NCI-H82 (cell line): ENCODE measurements around the gene POLA2.

Source experiments
- DNase-seq: peaks from one replicate; lab custom pipeline; 2025; lab: John Stamatoyannopoulos, UW

The POLA2 gene

DNA sequence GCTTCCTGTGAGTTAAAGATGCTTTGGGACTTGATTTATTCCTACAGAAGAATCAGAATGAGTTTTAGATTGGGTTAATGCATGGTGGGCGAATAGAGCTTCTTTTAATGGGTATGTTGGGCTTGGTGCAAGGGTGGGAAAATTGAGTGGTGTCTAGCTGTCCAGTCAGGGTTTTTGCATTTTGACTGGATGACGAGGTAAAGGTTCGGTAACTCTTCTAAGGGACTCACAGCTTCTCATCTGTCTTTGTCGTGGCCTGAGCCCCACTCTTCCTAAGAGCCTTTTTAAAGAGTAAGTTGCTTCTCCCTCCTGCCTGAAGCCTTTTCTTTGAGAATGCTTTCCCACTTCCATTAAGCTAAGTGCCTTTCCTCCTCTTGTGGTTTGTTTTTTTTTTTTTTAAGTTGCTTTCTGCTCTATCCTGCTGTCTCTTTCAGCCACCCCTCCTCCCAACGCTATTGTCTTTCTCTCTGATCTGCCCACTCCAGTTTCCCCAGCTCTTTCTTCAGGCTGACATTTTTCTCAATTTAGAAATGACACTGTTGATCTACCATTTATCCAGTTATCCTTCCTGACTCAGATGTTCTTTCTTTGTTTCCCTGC, 73.0 kb downstream of the POLA2 start:
- no peak for DNase-seq

DNA sequence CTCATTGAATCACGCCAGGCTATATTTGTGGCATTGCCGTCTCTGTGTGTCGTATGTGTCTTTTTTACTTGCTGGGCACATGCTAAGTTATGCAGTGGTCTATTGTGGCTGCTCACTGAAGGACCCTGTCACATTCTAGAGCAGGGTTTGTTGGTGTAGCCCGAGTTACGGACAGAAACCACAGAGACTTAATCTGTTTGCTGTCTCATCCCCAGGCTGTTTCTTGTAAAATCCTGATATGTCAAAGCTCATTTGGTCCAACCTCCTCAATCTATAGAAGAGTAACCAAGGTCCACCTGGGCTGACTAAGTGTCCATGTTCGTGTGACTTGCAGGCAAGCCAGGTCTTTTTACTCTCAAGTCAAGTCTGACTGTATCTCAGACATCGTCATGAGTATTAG, 76.9 kb downstream of the POLA2 start:
- DNase-seq, result no peak

DNA sequence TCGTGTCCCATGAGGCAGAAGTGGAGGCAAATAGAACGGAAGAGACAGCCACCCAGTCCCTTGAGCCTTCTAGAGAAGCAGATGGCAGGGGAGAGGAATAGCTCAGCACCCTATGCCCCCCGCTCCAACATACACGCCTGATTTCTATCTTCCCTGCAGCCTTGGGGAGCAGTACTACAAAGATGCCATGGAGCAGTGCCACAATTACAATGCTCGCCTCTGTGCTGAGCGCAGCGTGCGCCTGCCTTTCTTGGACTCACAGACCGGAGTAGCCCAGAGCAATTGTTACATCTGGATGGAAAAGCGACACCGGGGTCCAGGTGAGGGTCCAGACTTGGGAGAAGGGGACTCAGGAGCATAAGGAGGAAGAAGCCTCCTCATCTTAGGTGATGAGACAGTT, 78.5 kb downstream of the POLA2 start:
- DNase-seq, result no peak

DNA sequence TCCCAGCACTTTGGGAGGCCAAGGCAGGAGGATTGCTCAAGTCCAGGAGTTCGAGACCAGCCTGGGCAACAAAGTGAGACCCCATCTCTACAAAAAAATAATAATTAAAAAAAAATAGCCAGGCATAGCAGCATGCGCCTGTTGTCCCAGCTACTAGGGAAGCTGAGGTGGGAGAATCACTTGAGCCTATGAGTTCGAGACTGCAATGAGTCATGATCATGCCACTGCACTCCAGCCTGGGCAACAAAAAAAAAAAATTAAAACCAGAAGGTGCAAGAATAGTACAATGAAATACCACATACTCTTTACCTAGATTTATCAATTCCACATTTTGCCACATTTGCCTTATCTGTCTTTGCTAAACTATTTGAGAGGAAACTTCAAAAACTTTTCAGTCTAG, 80.1 kb downstream of the POLA2 start:
- no peak for DNase-seq
